Measurements from ENCODE around the gene NPEPL1.
A peak's percentile ranks its signal among the peaks of the same experiment; 100 is the strongest.
"Not testable (repeated sequence)": the region's sequence is repeated elsewhere in the genome, so short reads cannot be mapped to it uniquely, and the experiment has no call there.

NPEPL1 gene, protein sequence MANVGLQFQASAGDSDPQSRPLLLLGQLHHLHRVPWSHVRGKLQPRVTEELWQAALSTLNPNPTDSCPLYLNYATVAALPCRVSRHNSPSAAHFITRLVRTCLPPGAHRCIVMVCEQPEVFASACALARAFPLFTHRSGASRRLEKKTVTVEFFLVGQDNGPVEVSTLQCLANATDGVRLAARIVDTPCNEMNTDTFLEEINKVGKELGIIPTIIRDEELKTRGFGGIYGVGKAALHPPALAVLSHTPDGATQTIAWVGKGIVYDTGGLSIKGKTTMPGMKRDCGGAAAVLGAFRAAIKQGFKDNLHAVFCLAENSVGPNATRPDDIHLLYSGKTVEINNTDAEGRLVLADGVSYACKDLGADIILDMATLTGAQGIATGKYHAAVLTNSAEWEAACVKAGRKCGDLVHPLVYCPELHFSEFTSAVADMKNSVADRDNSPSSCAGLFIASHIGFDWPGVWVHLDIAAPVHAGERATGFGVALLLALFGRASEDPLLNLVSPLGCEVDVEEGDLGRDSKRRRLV

GRCh38 chr20:58692579-58693225 lies at the start of gene NPEPL1:
NPEPL1 (plus strand) TSS chr20:58692800; CDS start chr20:58692901, 101 bp downstream.
- peak; percentile 61 for DNase-seq (ENCODE audit: low spot score)

DNA sequence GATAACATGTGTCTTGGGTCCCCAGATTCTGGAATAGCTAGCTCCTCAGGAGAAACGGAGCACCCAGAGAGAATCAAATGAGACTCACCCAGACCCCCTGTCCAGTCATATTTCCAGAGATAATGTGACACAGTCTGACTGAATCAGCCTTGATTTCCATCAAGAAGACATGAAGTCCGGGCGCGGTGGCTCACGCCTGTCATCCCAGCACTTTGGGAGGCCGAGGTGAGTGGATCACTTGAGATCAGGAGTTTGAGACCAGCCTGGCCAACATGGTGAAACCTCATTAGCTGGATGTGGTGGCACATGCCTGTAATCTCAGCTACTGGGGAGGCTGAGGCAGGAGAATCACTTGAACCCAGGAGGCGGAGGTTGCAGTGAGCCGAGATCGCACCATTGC lies 49.7 kb upstream of the NPEPL1 start:
- not testable (repeated sequence) for DNase-seq (ENCODE audit: low spot score)

DNA sequence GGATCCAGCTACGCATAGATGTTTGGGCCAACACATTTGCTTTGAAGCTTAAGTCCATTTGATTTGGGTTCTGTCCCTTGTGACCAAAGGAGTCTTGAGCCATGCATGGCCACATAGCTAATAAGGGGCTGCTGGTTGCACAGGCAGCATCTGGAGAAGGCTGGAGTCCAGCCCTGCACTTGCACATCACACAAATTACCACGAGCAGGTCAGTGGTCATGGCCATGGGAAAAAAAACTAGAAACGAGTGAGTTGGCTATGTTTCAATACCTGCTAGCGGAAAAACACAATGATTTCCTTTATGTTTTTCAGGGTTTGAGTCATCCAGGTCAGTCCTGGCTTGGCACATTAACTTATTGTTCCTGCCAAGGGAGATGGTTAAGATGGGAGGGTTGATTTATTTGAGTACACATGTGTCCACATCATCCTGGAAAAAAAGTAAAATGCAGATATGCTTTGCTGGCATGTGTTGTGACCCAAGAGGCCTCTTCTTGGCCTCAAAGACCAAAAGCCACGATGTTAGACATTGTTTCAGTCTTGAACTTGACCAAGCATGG lies 47.1 kb upstream of the NPEPL1 start:
- DNase-seq (ENCODE audit: low spot score) = no peak

GRCh38 chr20:58646257-58646656 lies 46.3 kb upstream of the NPEPL1 start:
- DNase-seq (ENCODE audit: low spot score) = no peak

DNA sequence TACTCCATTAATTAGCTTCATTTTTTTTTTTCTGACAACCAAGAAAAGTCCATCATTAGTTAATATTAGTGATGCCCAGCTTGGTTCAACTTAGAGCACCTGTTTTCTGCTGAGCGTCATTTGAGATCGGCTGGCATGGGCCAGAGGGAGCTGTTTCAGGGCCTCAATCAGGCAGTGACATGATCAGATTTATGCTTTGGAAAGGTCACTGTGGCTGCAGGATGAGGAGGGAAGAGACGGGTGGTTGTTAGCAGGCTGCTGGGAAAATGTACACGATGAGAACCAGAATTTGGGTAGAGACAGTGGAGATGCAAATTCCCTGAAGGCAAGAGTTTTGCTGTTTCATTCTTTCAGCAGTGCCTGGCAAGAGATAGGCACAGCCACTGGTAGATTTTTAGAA lies 45.9 kb upstream of the NPEPL1 start:
- no peak for DNase-seq (ENCODE audit: low spot score)

- peak; percentile 21 for DNase-seq (ENCODE audit: low spot score)
Observed at GRCh38 chr20:58647162-58647795, 45.3 kb upstream of the NPEPL1 start.

DNA sequence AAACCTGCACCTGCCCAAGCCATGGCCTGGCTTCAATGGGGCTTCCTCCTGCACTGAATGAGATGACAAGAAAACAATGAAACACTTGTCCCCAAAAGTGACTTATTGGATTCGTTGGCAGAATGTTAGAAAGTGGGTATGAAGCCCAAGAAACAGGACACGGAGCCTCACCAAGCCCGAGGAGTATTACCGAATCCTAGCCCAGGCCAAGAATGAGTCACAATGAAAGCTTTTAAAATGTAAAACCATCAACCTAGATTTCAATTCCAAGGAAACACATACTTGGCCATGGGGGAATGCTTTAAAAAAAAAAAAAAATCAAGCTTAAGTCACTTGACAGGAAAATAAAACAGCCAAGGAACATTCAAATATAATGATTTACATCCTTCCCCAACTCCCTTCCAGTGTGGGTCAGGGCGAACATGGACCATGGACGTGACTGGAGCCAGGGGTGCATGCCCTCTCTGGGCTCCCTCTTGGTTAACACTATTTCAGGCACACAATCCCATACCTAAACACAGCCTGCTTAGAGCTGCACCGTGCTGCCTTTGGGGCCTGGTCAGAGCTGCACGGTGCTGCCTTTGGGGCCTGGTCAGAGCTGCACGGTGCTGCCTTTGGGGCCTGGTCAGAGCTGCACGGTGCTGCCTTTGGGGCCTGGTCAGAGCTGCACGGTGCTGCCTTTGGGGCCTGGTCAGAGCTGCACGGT lies 44.7 kb upstream of the NPEPL1 start:
- DNase-seq (ENCODE audit: low spot score) = no peak

DNA sequence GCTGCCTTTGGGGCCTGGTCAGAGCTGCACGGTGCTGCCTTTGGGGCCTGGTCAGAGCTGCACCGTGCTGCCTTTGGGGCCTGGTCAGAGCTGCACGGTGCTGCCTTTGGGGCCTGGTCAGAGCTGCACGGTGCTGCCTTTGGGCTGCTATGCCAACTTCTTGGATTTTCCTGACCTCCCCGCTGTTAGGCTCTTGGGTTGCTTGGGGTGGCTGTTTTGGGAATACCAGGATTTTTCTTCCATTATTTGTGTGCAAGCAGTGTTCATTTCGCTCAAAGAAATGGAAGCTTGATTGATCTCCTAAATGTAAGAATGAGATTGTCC lies 44.1 kb upstream of the NPEPL1 start:
- not testable (repeated sequence) for DNase-seq (ENCODE audit: low spot score)

- DNase-seq (ENCODE audit: low spot score) = peak; percentile 21
Observed at GRCh38 chr20:58649288-58650180, 43.1 kb upstream of the NPEPL1 start.

DNA sequence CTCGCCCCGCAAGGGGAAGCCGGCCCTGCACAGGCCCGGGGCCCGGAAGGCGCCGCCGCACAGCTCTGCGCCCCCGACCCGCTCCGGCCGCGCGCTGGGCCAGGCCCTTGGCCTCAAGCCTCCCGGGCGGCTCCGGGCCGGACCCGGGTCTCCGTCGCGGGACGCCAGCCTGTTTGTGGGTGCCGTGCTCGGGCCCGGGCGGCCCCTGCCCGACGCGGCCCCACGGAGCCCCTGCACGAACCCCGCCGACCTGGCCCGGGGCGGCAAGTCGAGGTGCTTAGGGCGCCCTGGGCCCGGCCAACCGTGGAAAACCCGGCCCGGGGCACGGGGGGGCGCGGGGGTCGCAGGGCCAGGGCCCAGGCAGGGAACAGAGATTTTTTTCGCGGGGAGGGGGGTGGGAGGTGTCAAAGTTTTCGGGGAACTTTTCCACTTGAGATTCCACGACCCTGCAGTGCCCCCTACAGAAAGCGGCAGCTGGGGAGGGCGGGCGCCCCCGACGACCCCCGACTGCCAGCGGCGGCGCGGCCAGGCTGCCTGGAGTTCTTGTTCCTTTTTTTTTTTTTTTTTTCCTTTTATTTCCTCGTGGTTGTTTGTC lies 42.3 kb upstream of the NPEPL1 start:
- DNase-seq (ENCODE audit: low spot score) = peak; percentile 15

DNA sequence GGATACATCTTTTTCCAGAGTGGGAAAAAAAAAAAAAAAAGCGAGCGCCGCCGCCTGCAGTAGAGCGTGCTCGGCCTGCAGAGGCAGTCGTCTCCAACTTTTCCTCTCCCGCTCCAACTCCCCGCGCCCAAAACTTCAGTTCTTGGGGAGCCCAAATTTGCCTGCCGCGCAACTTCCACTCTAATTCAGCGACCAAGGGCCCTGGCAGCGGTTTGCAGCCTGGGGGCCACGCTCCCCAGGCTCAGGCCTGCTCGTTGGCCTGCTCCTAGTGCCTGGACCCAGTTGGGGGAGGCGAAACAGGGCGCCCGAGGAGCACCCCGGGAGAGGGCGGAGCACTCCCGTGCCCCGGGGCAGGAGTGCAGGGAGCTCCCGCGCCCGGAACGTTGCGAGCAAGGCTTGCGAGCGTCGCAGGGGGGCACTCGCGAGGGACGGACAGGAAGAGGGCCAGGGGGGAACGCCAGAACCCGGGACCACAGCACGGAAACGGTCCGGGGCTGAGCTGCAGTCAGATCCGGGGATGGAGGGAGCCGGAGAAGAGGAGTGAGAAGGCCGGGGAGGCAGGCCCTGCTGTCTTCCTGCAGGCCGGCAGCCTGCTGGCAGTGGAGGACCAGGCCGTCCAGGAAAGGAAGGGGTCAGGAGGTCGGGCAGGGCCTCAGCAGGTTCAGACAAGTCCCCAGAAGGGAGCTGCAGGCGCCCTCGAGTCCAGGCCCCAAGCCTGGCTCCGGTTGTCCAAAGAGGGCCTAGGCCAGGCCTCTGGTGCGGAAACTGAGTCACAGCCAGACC lies 41.6 kb upstream of the NPEPL1 start, which contains the start of gene STX16:
TSS of gene STX16 (plus strand) at position 508 of the 783 bp plus-strand sequence. CDS start 724 bp downstream, outside the sequence.
- DNase-seq (ENCODE audit: low spot score) = peak; percentile 89

DNA sequence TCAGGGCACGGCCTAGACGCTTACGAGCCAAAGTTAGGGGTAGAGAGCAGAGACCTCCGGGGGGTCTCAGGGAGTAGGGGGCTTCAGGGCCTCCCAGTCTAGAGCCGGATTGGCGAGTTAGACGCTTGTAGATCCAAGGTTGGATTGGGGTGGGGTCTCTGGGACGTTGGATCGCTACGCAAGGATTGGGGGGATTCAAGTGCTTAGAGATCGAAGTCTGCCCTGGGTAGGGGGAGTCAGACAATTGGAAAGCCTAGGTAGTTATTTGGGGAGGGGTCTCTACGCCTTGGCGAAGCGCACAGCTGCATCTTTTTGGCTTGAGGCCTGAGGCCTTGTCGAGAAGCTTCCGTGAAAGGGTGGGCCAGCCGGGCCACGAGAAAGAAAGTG lies 41.0 kb upstream of the NPEPL1 start:
- DNase-seq (ENCODE audit: low spot score) = no peak

DNA sequence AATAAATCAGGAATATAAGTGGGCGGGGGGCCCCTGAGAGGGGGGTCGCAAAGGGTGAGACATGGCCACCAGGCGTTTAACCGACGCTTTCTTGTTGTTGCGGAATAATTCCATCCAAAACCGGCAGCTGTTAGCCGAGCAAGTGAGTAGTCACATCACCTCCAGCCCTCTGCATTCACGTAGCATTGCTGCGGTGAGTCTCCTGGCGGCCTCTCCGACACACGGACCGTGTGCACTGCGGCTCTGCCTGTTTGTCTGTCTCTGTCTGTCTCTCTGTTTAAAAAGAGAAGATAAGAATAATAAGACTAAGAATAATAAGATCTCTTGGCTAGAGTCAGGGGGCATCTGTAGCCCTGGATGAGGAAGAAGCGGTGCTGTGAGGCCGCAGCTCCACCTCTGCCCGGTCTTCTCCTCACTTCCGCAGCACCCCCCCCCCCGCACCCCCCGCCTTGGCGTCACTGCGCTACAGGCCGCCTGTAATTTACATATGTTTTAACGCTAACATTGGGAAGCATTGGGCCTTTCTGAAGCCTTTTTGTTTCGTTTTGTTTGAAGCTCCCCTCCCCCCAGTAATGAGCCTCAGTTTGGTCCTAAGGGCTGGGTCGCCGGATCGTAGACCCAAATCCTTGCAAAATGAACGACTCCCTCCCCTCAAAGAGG lies 40.5 kb upstream of the NPEPL1 start:
- DNase-seq (ENCODE audit: low spot score) = peak; percentile 80

DNA sequence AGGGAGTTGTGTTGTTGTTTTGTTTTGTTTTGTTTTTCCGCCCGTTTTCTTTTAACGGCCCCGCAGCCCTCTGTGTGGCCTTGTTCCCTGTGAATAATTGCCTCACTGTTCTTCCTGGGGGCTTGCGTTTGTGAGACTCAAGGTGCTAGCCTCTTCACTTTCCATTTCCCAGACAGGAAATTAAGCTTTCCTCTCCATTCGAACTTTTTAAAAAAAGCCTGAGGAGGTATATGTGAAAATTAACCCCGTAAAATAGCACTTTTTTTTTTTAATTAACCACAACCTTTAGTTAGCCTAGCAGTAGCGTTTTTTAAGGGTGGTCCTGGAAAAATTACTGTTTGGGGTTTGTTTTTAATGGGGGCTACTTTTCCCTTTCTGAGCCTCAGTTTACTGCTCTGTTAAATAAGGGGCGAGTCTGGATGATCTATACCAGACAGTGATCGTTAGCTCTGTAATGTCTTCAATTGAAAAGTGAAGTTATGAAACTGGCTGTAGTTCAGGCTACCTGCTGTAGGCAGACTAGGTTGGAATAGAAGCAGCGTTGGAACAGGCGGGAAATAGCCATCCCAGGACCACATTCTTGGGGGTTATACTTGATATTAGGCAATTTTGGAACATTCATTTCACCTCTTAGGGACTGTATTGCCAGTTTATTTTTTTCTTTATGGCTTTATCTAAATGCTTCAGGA lies 39.9 kb upstream of the NPEPL1 start:
- peak; percentile 17 for DNase-seq (ENCODE audit: low spot score)

DNA sequence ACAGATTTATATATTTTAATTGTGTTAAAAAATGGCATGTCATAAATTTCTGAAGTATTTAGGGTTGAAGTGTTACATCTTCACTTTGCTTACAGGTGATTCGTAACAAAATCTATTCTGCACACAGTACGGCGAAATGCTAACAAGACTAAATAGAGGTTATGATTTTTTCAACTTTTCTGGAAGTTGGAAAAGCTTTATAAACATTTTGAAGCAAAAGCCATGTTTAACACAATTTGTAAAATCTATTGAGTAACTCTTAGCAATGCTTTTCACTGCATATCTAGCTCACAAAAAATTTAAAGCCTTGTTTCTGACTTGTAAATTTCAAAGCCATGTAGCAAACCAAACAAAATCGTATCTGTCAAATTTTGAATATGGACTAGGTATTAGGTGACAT lies 38.3 kb upstream of the NPEPL1 start:
- DNase-seq (ENCODE audit: low spot score) = no peak

DNA sequence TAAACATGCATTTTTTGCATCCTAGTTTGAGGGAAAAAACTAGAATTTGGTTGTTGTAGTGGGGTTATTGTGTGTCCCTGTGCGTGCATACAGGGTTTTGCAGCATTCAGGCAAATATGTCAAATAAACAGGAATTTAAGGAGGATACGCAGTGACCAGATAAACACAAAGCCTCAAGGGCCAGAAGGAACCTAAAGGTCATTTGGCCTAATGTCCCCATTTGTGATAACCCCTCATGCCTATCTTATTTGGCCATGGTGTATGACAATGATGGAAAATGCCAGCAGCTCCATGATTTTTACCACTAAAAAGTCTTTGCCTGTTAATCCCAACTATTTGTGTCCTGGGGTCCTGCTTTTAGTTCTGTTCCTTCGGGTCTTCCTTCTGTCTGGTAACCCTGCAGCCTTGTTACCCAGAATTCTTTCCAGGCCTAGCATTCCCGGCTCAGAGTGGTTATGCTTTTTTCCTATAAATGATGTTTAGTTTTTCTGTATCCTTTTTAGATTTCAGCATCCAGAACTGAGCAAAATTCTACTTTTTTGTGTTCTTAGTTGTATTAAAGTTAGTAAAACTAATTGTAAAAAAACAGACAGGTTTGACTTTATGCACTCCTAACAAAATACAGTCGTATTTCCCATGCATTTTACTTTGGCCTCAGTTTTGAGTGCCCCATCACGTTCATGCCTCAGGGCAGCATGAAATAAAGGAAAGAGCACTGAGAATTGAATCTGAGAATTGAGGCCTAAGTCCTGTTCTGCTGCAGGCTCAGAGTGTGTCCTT lies 37.1 kb upstream of the NPEPL1 start:
- no peak for DNase-seq (ENCODE audit: low spot score)

GRCh38 chr20:58656831-58657230 lies 35.8 kb upstream of the NPEPL1 start:
- no peak for DNase-seq (ENCODE audit: low spot score)

DNA sequence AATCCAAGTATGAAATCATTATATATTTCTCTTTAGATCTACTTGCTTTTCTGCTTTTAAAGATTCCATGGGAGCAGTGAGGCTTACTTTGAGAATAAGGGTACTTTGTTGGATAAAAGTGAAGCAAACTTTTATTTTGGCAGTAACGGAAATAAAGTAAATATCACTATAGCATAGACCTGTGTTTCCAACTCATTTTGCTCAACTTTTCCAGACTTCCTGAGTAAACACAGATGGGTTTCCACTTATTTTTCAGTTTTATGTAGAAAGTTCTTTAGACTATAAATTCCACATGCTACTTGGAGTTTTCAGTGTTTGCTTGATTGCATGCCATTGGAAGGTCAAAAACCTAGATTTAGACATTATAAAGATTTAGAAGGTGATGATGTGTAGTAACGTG lies 35.3 kb upstream of the NPEPL1 start:
- DNase-seq (ENCODE audit: low spot score) = no peak

Data from CD4-positive, alpha-beta T cell treated with Interleukin-2 at 100 ng/mL for 4 hours (primary cell).